K562 (cell line): ENCODE data around the gene DHTKD1. TPM values are rescaled to one million over a fixed set of nuclear protein-coding genes. Genes with fewer than 3 reads are reported as not detected.

Experiments
- ATAC-seq: fragments of 200-7000 bp; cut with Tn5 transposase; 3 replicates; pipeline ENCODE4 v1.9.1; 2020; ENCODE audit warnings: moderate library complexity
- BruUV-seq: library from RNA; stranded (reverse); fragments of 400-500 nt; replicated peaks from 2 replicates; lab custom pipeline; 2021; lab: Mats Ljungman, UMichigan
- CTCF ChIA-PET: fragments of 300-600 bp; formaldehyde crosslinking; extraction: SDS; loops from one replicate; lab custom pipeline; 2021; ENCODE audit warnings: low intra/inter-chr PET ratio; lab: Yijun Ruan, JAX
- POLR2A ChIA-PET: fragments of 300-600, 350-650 bp; sonication (Branson Sonifier 250); formaldehyde crosslinking; extraction: SDS; loops from one replicate; lab custom pipeline; 2021; ENCODE audit warnings: antibody characterized with exemption, inconsistent platforms; lab: Yijun Ruan, JAX
- DNase-seq, 4 experiments: peaks; one replicate each; pipeline versions ENCODE4 v3.0.0 to v3.0.0-alpha.2; 2011 to 2018; ENCODE audit warnings: low spot score in 3 of 4, mixed read lengths in 3 of 4; ENCODE audit errors: extremely low read depth in 1 of 4
- FAIRE-seq: peaks from 2 replicates; lab custom pipeline; 2011; peaks lifted over from hg19 to GRCh38; lab: Jason Lieb, UNC
- H2AFZ ChIP-seq: 2 replicates; pipeline ENCODE4 v1.6.0; 2011; ENCODE audit warnings: low read depth, low read length, control low read depth, inconsistent platforms
- H3K27ac ChIP-seq: fragments of 200-600 bp; 3 replicates; pipeline ENCODE4 v1.8.0; 2011; ENCODE audit warnings: low read depth, mild to moderate bottlenecking, control low read depth, inconsistent platforms, low read length, moderate library complexity, mixed read lengths; ENCODE audit errors: extremely low read depth
- H3K27me3 ChIP-seq, 2 experiments: fragments of 300-600 bp in 1 of 2; 2 replicates in 1 of 2; 3 replicates in 1 of 2; pipeline versions ENCODE4 v1.6.0 to v1.8.0; 2011; ENCODE audit warnings: inconsistent platforms in 2 of 2, low read length in 2 of 2, mild to moderate bottlenecking in 1 of 2, mixed read lengths in 1 of 2, moderate library complexity in 1 of 2; ENCODE audit not compliant: control insufficient read depth in 2 of 2, insufficient read depth in 2 of 2
- H3K36me3 ChIP-seq: fragments of 300-600 bp; 3 replicates; pipeline ENCODE4 v1.8.0; 2011; ENCODE audit warnings: mild to moderate bottlenecking, low read length, inconsistent platforms; ENCODE audit not compliant: control insufficient read depth, insufficient read depth
- H3K4me1 ChIP-seq, 2 experiments: fragments of 200-600 bp in 1 of 2; replicated peaks in 1 of 2; 2 replicates in 1 of 2; 3 replicates in 1 of 2; pipeline versions ENCODE4 v1.5.1 to v1.8.0; 2011; ENCODE audit warnings: inconsistent platforms in 2 of 2, low read length in 2 of 2, mild to moderate bottlenecking in 1 of 2, mixed read lengths in 1 of 2, moderate library complexity in 1 of 2; ENCODE audit not compliant: control insufficient read depth in 2 of 2, insufficient read depth in 2 of 2
- H3K4me2 ChIP-seq: 2 replicates; pipeline ENCODE4 v1.6.1; 2011; ENCODE audit warnings: low read length, control low read depth, inconsistent platforms, mixed read lengths; ENCODE audit not compliant: insufficient read depth
- H3K4me3 ChIP-seq: fragments of 200-600 bp; sonication (generic), shearing (Covaris generic); 2 replicates; pipeline ENCODE4 v1.5.1; 2016; ENCODE audit warnings: control low read depth, inconsistent platforms
- H3K79me2 ChIP-seq: fragments of 200-600 bp; 3 replicates; pipeline ENCODE4 v1.8.0; 2011; ENCODE audit warnings: low read length, inconsistent platforms; ENCODE audit not compliant: control insufficient read depth, insufficient read depth
- H3K9ac ChIP-seq, 2 experiments: 2 replicates each; pipeline versions ENCODE4 v1.6.0 to v1.6.1; 2011; ENCODE audit warnings: low read depth in 2 of 2, low read length in 2 of 2, control low read depth in 1 of 2, inconsistent platforms in 1 of 2, mild to moderate bottlenecking in 1 of 2, mixed read lengths in 1 of 2; ENCODE audit not compliant: insufficient read depth in 1 of 2
- H3K9me1 ChIP-seq: one replicate; pipeline ENCODE4 v1.6.0; 2011; ENCODE audit warnings: inconsistent platforms, mild to moderate bottlenecking, low read length, moderate library complexity; ENCODE audit not compliant: control insufficient read depth, insufficient read depth
- H3K9me3 ChIP-seq: replicated peaks from 2 replicates; pipeline ENCODE4 v1.5.1; 2011; ENCODE audit warnings: low read depth, low read length, inconsistent platforms; ENCODE audit not compliant: control insufficient read depth, insufficient read depth
- H4K20me1 ChIP-seq: replicated peaks from 2 replicates; pipeline ENCODE4 v1.6.1; 2011; ENCODE audit warnings: low read length, inconsistent platforms, mixed read lengths; ENCODE audit not compliant: control insufficient read depth, insufficient read depth
- BCOR ChIP-seq: fragments of 450-650 bp; IDR thresholded peaks from 2 replicates; pipeline ENCODE4 v1.6.1; 2016
- MGA ChIP-seq: fragments of 450-650 bp; IDR thresholded peaks from 2 replicates; pipeline ENCODE4 v1.6.1; 2016; ENCODE audit warnings: mild to moderate bottlenecking, moderate library complexity
- NR0B1 ChIP-seq: fragments of 450-650 bp; IDR thresholded peaks from one replicate; pipeline ENCODE4 v1.6.1; 2018; ENCODE audit warnings: mild to moderate bottlenecking, moderate library complexity; ENCODE audit not compliant: partially characterized antibody
- TAF15 ChIP-seq: fragments of 200-400 bp; formaldehyde crosslinking; IDR thresholded peaks from 2 replicates; pipeline ENCODE4 v1.6.1; 2017; ENCODE audit warnings: mild to moderate bottlenecking, low read depth, low read length, moderate library complexity
- ZNF592 ChIP-seq: fragments of 450-650 bp; IDR thresholded peaks from 2 replicates; pipeline ENCODE4 v1.6.1; 2017; ENCODE audit warnings: antibody characterized with exemption, mild to moderate bottlenecking
- WGBS: fragments of 100-300 bp; shearing (Covaris generic); methylation state at CpG from one replicate; pipeline ENCODE4 v1.1.6; 2016; ENCODE audit warnings: low coverage, mixed read lengths; ENCODE audit not compliant: insufficient coverage; ENCODE audit errors: missing lambda C conversion rate; 5-methylcytosine and 5-hydroxymethylcytosine counted together
- in situ Hi-C: fragments of 300-500 bp; cut with MboI; formaldehyde crosslinking; loops from 4 replicates; pipeline ENCODE4 v1.15.0; 2018; ENCODE audit warnings: inconsistent platforms, mixed read lengths
- intact Hi-C: fragments of 100-400 bp; cut with micrococcal nuclease; formaldehyde crosslinking; loops from 2 replicates; pipeline ENCODE4 v1.14.2; 2022
- polyA plus RNA-seq, 8 experiments: library from polyadenylated mRNA; depleted of rRNA in 4 of 8; stranded (reverse) in 5 of 8; unstranded in 3 of 8; fragments of >200 nt; fragmentation: Nextera tagmentation in 2 of 8; fragmentation: Illumina TruSeq in 1 of 8; extraction: Ambion mirVana in 2 of 8; extraction: Trizol in 1 of 8; gene quantifications; 2 replicates each; pipeline versions ENCODE4 v1.2.1 to v1.2.3, GENCODE V29; 2011 to 2014; ENCODE audit warnings: inconsistent platforms in 1 of 8, missing spikeins in 1 of 8
- total RNA-seq, 7 experiments: library from RNA; depleted of rRNA in 6 of 7; stranded (reverse); fragments of >200 nt in 6 of 7; fragmentation: Illumina TruSeq in 2 of 7; extraction: Trizol in 2 of 7; gene quantifications; 2 replicates each; pipeline versions ENCODE4 v1.2.1 to v1.2.3, GENCODE V29; 2011 to 2021; ENCODE audit warnings: low replicate concordance in 1 of 7

Gene DHTKD1
- total and polyA plus RNA-seq, 9 of the 15 experiments (the other 6 are each of a cell fraction or from before 2014, with no cell fraction given), result 3.1 to 19.7 (median 6.8) TPM

GRCh38 chr10:12150163-12150562 lies 81.4 kb downstream of the DHTKD1 start:
- Histone ChIP-seq H4K20me1 (no peaks in the 10 kb centered on the region), H3K9ac (no peak overlapping the region), H2AFZ (no peak overlapping the region), H3K9me3 (no peaks in the 10 kb centered on the region; the same call in 1 of the 2 replicates), H3K4me3 (no peak overlapping the region), H3K36me3 (peaks cover 12% of the 10 kb centered on the region; the same call in 1 of the 3 replicates), H3K4me2 (no peak overlapping the region), H3K79me2 (no peaks in the 10 kb centered on the region), H3K27me3 (no peaks in the 10 kb centered on the region), H3K9me1 (no peaks in the 10 kb centered on the region), H3K27ac (no peak overlapping the region), H3K4me1 (no peaks in the 10 kb centered on the region)
- FAIRE-seq, result no peak
- POLR2A ChIA-PET, result interaction anchor here (0.9 to 1.1 kb wide), 2 partner anchors 10 to 17 kb away, joined by 3 read pairs; no protein-coding TSS in a partner anchor
- no peak for ATAC-seq
- WGBS, result 48% methylated on average over 4 of the region's 4 CpGs
- DNase-seq, result no peak
- BruUV-seq, result no TSS peak
- CTCF ChIA-PET, result interaction anchor here (0.7 kb wide), 1 partner anchor 58 kb away, joined by 3 read pairs; no protein-coding TSS in a partner anchor
- in situ Hi-C loops (no loop called here), intact Hi-C loops (no loop called here)
- TF ChIP-seq BCOR, result no peak
- TF ChIP-seq NR0B1, result no peak
- TF ChIP-seq ZNF592, result no peak
- TF ChIP-seq TAF15, result no peak
- no peak for TF ChIP-seq MGA
